BLaER1 (cell line): ENCODE data around the gene GALNTL6.

ENCODE experiments used
- H3K27ac ChIP-seq: shearing (Covaris generic); formaldehyde crosslinking; 2 replicates; pipeline ENCODE4 v1.8.1; 2022
- H3K27me3 ChIP-seq: shearing (Covaris generic); formaldehyde crosslinking; 2 replicates; pipeline ENCODE4 v1.8.1; 2022
- H3K36me3 ChIP-seq: shearing (Covaris generic); formaldehyde crosslinking; 2 replicates; pipeline ENCODE4 v1.8.1; 2022
- H3K4me1 ChIP-seq: shearing (Covaris generic); formaldehyde crosslinking; 2 replicates; pipeline ENCODE4 v1.8.1; 2022
- H3K4me2 ChIP-seq: shearing (Covaris generic); formaldehyde crosslinking; 2 replicates; pipeline ENCODE4 v1.8.1; 2022
- H3K4me3 ChIP-seq: shearing (Covaris generic); formaldehyde crosslinking; 2 replicates; pipeline ENCODE4 v1.8.1; 2022
- H3K9ac ChIP-seq: shearing (Covaris generic); formaldehyde crosslinking; 2 replicates; pipeline ENCODE4 v1.8.1; 2022
- H3K9me3 ChIP-seq: shearing (Covaris generic); formaldehyde crosslinking; 2 replicates; pipeline ENCODE4 v1.8.1; 2022
- H4K20me1 ChIP-seq: shearing (Covaris generic); formaldehyde crosslinking; 2 replicates; pipeline ENCODE4 v1.8.1; 2022
- Cebpa-rat ChIP-seq: shearing (Covaris generic); IDR thresholded peaks from 2 replicates; pipeline ENCODE4 v1.8.1; 2022

The GALNTL6 gene

DNA sequence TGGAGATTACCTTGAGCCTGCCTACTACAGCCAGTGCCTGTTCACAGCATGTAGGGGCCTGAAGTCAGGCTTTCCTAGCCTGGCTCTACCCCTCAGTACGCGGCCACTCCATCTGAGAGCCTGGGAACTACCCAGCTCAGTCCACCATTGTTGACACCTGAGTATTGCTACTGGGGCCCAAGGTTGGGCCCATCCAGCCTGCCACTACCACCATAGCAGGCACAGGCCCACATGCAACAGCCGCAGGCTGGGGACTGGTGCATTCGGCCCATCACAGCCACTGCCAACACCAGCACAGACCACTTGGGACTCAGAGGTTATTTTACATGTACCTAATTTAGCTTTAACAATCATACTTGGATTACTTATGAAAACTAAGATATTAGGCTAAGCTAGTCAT is 314.0 kb downstream of the GALNTL6 start:
- no peak overlapping the region for H3K4me3 ChIP-seq
- H4K20me1 ChIP-seq = no peaks in the 10 kb centered on the region
- no peak overlapping the region for H3K9ac ChIP-seq
- H3K9me3 ChIP-seq = no peaks in the 10 kb centered on the region
- no peaks in the 10 kb centered on the region for H3K4me1 ChIP-seq
- TF ChIP-seq Cebpa-rat = no peak
- no peaks in the 10 kb centered on the region for H3K36me3 ChIP-seq
- H3K27me3 ChIP-seq = no peaks in the 10 kb centered on the region
- H3K4me2 ChIP-seq = no peak overlapping the region
- no peak overlapping the region for H3K27ac ChIP-seq

DNA sequence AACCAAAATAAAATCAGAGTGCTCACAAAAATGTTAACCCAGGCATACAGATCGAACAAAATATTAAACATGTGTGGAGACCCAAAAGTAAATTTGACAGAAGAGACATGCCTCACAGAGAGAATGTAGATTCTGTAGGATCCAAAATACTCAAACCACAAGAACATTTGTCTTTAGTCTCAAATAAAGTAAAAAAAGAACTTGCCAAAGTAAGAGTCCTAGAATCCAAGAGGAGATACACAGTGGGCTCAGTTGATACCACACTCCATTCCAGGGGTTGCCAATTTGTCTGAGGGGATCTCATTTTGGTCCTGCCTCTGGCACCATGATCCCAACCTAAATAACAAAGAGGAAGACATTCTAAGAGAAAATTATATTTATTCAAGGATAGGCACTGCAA is 316.4 kb downstream of the GALNTL6 start:
- Histone ChIP-seq H3K9me3 (no peaks in the 10 kb centered on the region), H3K4me1 (no peaks in the 10 kb centered on the region), H3K9ac (no peak overlapping the region), H3K4me2 (no peak overlapping the region), H3K27ac (no peak overlapping the region), H3K27me3 (no peaks in the 10 kb centered on the region), H3K4me3 (no peak overlapping the region), H4K20me1 (no peaks in the 10 kb centered on the region), H3K36me3 (no peaks in the 10 kb centered on the region)
- TF ChIP-seq Cebpa-rat = no peak

DNA sequence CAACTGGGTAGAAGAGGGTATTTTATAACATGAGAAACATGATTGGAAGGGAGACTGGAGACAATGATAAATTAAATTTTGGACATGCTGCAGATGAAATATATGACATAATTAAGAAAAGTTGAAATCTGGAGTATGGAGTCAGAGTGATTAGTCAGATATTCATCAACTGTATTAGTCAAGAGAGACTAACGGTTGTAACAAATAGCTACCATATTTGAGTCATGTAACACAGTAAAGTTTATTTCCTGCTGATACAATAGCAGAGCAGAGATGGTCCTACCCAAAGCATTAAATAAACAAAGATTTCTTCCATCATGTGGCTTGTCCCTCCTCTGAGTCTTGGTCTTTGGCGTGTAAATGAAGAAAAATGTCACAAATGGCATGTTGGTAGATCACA is 321.3 kb downstream of the GALNTL6 start:
- TF ChIP-seq Cebpa-rat = no peak
- no peaks in the 10 kb centered on the region for H3K27me3 ChIP-seq
- no peak overlapping the region for H3K4me3 ChIP-seq
- H3K27ac ChIP-seq = no peak overlapping the region
- H3K9ac ChIP-seq = no peak overlapping the region
- no peak overlapping the region for H3K4me2 ChIP-seq
- H3K9me3 ChIP-seq = no peaks in the 10 kb centered on the region
- H3K36me3 ChIP-seq = no peaks in the 10 kb centered on the region
- no peaks in the 10 kb centered on the region for H4K20me1 ChIP-seq
- H3K4me1 ChIP-seq = no peaks in the 10 kb centered on the region

DNA sequence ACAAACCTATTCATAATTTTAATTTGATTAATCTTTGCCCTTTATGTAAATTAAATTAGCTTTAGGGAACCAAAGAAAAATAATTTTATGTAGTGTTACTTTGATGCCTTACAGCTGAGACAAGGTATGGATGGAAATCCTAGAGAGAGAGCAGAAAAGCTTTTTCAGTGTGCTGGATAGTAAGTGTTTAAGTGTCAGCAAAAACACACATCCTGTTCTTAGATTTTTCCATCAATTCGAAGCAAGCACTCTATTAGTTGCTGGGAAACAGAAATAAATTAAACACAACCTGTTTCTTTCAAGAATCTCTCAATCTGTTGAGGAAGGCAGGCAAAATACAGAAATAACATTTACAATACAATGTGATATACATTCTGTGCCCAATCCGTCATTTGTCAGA is 327.8 kb downstream of the GALNTL6 start:
- H3K27ac ChIP-seq = no peak overlapping the region
- no peaks in the 10 kb centered on the region for H3K9me3 ChIP-seq
- no peaks in the 10 kb centered on the region for H3K27me3 ChIP-seq
- H3K4me2 ChIP-seq = no peak overlapping the region
- no peak overlapping the region for H3K4me3 ChIP-seq
- no peak overlapping the region for H3K9ac ChIP-seq
- TF ChIP-seq Cebpa-rat = no peak
- H4K20me1 ChIP-seq = no peaks in the 10 kb centered on the region
- H3K36me3 ChIP-seq = no peaks in the 10 kb centered on the region
- H3K4me1 ChIP-seq = no peaks in the 10 kb centered on the region

DNA sequence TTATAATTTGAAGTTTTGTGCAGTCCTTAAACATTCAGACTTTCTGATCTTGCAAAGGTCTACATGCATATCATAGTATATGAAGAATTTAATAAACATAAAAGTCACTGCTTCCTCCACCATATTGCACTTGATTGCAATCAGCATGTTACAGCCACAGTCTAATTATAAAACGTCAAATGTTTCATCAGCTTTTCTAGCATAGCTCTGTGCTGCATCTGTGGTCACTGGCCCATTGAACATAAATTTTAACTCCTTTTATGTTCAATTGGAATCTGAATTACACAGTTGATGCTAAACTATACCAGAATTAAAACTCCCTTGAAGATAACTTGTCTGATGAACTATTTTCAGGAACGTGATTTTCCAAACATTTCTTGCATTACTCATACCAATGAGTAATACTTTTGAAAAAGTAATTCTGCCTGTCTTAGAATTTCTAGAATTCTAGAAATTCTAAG is 329.1 kb downstream of the GALNTL6 start:
- no peak overlapping the region for H3K4me3 ChIP-seq
- no peak overlapping the region for H3K27ac ChIP-seq
- H3K36me3 ChIP-seq = no peaks in the 10 kb centered on the region
- no peaks in the 10 kb centered on the region for H4K20me1 ChIP-seq
- H3K9ac ChIP-seq = no peak overlapping the region
- H3K27me3 ChIP-seq = no peaks in the 10 kb centered on the region
- H3K4me1 ChIP-seq = no peaks in the 10 kb centered on the region
- no peak for TF ChIP-seq Cebpa-rat
- H3K9me3 ChIP-seq = no peaks in the 10 kb centered on the region
- H3K4me2 ChIP-seq = no peak overlapping the region

DNA sequence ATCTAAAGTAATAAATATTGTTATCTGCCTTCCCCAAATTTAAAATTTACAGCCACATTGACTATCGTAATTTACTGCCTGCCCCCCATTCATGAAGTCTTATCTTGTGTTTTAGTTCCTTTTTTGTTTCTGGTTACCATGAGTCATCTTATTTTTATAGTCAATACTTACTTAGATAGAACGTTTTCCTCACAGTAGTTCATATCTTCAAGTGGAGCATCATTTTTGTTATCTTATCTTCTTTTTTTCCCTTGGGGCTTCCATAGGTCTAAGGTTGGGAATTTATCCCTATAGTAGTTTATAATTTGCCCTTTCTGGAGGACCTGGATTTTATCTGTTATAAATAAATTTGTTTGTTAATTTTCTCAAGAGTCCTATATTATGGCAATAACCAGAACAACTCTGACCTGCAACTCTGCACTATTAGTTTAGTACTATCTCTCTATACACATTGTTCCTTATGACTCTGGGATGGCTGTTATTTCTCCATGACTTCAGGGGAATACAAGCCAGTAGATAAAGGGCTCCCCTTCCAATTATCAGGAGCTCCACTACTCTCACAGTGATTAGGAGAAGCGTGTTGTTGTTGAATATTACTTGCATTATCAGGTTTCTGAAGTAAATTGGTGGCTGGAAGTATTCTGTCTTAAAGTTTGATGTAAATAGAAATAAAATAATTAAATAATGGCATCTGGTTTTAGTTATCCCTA is 330.6 kb downstream of the GALNTL6 start:
- Histone ChIP-seq H3K36me3 (no peaks in the 10 kb centered on the region), H4K20me1 (no peaks in the 10 kb centered on the region), H3K27me3 (no peaks in the 10 kb centered on the region), H3K9me3 (no peaks in the 10 kb centered on the region), H3K4me1 (no peaks in the 10 kb centered on the region), H3K9ac (no peak overlapping the region), H3K4me2 (no peak overlapping the region), H3K4me3 (no peak overlapping the region), H3K27ac (no peak overlapping the region)
- no peak for TF ChIP-seq Cebpa-rat

DNA sequence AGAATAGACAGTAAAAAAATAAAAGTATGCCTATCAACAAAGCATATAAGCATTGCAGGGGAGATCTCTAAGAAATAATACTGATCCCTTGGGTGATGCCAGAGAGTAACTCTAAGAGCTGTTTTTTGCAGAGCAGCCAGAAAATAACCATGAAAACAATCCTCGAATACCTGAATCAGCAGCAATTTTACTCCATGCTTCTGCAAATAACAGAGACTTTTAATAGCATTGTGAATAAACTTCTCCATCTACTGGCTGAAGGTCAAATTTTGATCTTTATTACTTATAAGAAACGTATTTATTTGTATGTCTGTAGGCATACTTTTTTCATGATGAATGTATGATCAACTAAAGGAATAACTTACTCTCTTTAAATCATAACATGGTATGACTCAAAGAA is 334.5 kb downstream of the GALNTL6 start:
- no peak overlapping the region for H3K9ac ChIP-seq
- no peak overlapping the region for H3K4me2 ChIP-seq
- no peak overlapping the region for H3K27ac ChIP-seq
- H3K4me1 ChIP-seq = no peaks in the 10 kb centered on the region
- no peaks in the 10 kb centered on the region for H3K27me3 ChIP-seq
- TF ChIP-seq Cebpa-rat = no peak
- H3K36me3 ChIP-seq = no peaks in the 10 kb centered on the region
- H4K20me1 ChIP-seq = no peaks in the 10 kb centered on the region
- no peaks in the 10 kb centered on the region for H3K9me3 ChIP-seq
- H3K4me3 ChIP-seq = no peak overlapping the region

DNA sequence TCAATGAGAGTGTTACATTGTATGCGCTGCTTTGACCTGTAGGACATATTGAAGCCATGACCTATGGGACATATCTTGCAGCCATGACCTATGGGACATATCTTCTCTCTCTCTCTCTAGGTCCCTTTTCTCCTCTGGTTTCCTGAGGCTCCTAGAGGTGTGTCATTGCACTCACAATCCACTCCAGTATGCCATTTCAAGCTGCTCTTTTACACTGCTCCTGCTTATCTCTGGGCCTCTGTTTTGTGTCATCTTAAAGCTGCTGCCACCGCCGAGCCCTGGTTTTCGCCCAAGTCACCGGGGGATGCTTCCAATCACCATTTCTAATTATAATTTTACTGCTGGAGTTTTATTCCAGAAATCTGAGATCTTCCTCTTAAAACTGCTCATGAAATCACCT is 336.1 kb downstream of the GALNTL6 start:
- H3K4me2 ChIP-seq = no peak overlapping the region

DNA sequence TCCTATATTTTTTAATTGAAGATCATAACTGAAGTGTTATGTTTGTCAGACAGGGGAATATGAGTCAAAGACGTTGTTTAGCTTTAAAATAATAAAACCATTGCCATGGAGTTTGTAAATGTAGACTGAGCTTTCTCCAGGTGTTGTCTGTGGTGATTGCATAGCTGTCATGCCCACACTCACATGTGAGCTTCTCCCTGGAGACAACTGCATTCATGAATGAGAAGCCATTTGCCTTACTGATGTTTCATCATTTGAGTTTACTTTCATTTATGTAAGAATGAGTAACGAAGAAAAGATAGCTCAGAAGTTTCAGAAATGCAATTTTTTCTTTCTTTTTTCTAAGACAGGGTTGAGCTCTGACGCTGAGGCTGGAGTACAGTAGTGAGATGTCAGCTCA is 339.1 kb downstream of the GALNTL6 start:
- no peaks in the 10 kb centered on the region for H4K20me1 ChIP-seq
- H3K36me3 ChIP-seq = no peaks in the 10 kb centered on the region
- TF ChIP-seq Cebpa-rat = no peak
- H3K4me3 ChIP-seq = no peak overlapping the region
- no peaks in the 10 kb centered on the region for H3K9me3 ChIP-seq
- H3K4me2 ChIP-seq = no peak overlapping the region
- no peak overlapping the region for H3K27ac ChIP-seq
- H3K9ac ChIP-seq = no peak overlapping the region
- no peaks in the 10 kb centered on the region for H3K27me3 ChIP-seq
- H3K4me1 ChIP-seq = no peaks in the 10 kb centered on the region

More for the DNA sequence above, 336.1 kb downstream of the GALNTL6 start:
- Histone ChIP-seq H3K4me3 (no peak overlapping the region), H3K4me1 (no peaks in the 10 kb centered on the region), H3K9ac (no peak overlapping the region), H3K9me3 (no peaks in the 10 kb centered on the region), H3K27ac (no peak overlapping the region), H3K27me3 (no peaks in the 10 kb centered on the region), H3K36me3 (no peaks in the 10 kb centered on the region), H4K20me1 (no peaks in the 10 kb centered on the region)
- TF ChIP-seq Cebpa-rat = no peak

DNA sequence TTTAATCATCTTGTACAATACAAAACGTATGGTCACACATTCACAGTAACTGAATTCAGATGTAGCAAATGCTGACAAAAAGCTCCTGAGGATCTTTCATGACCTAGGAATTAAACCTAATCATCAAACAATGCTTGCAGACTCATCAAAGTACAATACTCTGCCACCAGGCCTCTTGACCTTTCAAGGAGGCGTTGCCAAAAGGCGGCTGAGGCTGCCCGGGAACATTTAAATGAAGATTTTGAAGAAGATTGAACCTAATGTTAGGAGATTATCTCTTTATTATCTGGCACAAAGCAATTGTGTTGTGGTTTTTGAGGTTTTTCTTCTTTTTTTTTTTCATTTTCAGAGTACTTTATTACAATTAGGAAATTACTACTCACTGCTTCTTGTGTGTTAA is 340.5 kb downstream of the GALNTL6 start:
- Histone ChIP-seq H3K27ac (no peak overlapping the region), H3K4me1 (no peaks in the 10 kb centered on the region), H3K4me2 (no peak overlapping the region), H3K27me3 (no peaks in the 10 kb centered on the region), H3K9me3 (no peaks in the 10 kb centered on the region), H3K4me3 (no peak overlapping the region), H3K36me3 (no peaks in the 10 kb centered on the region), H3K9ac (no peak overlapping the region), H4K20me1 (no peaks in the 10 kb centered on the region)
- TF ChIP-seq Cebpa-rat = no peak

DNA sequence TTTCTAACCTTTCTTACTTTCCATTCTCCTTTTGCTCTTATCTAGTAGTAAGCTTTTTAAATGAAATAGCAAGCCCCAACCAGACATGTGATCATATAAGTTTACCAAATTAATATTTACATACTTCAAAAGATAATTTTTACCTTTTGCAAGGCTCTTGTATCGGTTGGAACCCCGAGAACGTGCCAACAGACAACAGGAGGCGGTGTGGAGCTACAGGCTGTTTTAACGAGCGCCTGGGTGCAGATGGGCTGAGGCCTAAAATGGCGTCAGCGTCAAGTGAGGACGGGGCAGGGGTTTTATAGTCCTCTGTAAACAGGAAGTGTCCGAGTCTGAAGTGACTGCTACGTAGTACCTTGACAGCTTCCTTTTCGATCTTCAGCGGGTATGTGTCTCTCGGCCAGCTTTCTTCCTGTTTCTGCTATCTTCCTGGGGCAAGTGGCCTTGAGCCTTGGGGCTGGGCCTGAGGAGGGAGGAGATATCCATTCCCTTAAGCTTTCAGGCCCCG is 342.7 kb downstream of the GALNTL6 start:
- TF ChIP-seq Cebpa-rat = no peak
- H3K4me2 ChIP-seq = no peak overlapping the region

More for the DNA sequence above, 342.7 kb downstream of the GALNTL6 start:
- Histone ChIP-seq H3K4me3 (no peak overlapping the region), H3K9ac (no peak overlapping the region), H3K36me3 (no peaks in the 10 kb centered on the region), H3K9me3 (no peaks in the 10 kb centered on the region), H3K27ac (no peak overlapping the region), H3K4me1 (no peaks in the 10 kb centered on the region), H4K20me1 (no peaks in the 10 kb centered on the region), H3K27me3 (no peaks in the 10 kb centered on the region)
